Kidney capillary endothelial cell (primary cell): ENCODE results near the gene CCNC.
A peak's percentile ranks its signal among the peaks of the same experiment; 100 is the strongest.

Experiments
- DNase-seq: peaks from one replicate; pipeline ENCODE4 v3.0.0-alpha.2; 2018; ENCODE audit warnings: low spot score

CCNC gene

GRCh38 chr6:99568103-99568933 is at the start of gene CCNC:
Gene CCNC (minus strand): TSS chr6:99568660. CDS start chr6:99568527, 133 bp downstream.
- DNase-seq = peak; percentile 92

GRCh38 chr6:99617131-99617530 is 48.7 kb upstream of the CCNC start:
- DNase-seq = no peak

- no peak for DNase-seq
Observed at GRCh38 chr6:99614430-99615186, 46.1 kb upstream of the CCNC start.

- DNase-seq = no peak
Observed at GRCh38 chr6:99613705-99614429, 45.4 kb upstream of the CCNC start.

GRCh38 chr6:99613409-99613704 is 44.9 kb upstream of the CCNC start:
- DNase-seq = no peak

GRCh38 chr6:99612551-99613408 is 44.3 kb upstream of the CCNC start:
- no peak for DNase-seq

GRCh38 chr6:99611148-99611547 is 42.7 kb upstream of the CCNC start:
- no peak for DNase-seq

GRCh38 chr6:99609905-99610489 is 41.5 kb upstream of the CCNC start:
- no peak for DNase-seq

GRCh38 chr6:99608886-99609482 is 40.5 kb upstream of the CCNC start:
- no peak for DNase-seq

- DNase-seq = no peak
Observed at GRCh38 chr6:99608059-99608885, 39.8 kb upstream of the CCNC start.

- no peak for DNase-seq
Observed at GRCh38 chr6:99607416-99608036, 39.1 kb upstream of the CCNC start.

GRCh38 chr6:99606656-99607415 is 38.4 kb upstream of the CCNC start, which contains the start of gene PRDM13:
Gene PRDM13 (plus strand): TSS chr6:99606833. CDS start chr6:99607035, 202 bp downstream.
- no peak for DNase-seq

GRCh38 chr6:99605911-99606655 is 37.6 kb upstream of the CCNC start:
- DNase-seq = no peak

GRCh38 chr6:99605074-99605734 is 36.7 kb upstream of the CCNC start:
- DNase-seq = no peak

GRCh38 chr6:99604166-99605073 is 36.0 kb upstream of the CCNC start:
- DNase-seq = no peak

GRCh38 chr6:99603421-99604165 is 35.1 kb upstream of the CCNC start:
- no peak for DNase-seq
